Measurements from ENCODE around the gene ZNF280A. TPM values are rescaled to one million over a fixed set of nuclear protein-coding genes. Genes with fewer than 3 reads are reported as not detected.

ZNF280A gene
- total and polyA plus RNA-seq, 9 of the 15 experiments (the other 6 are each of a cell fraction or from before 2014, with no cell fraction given): 19.0 to 40.8 (median 28.6) TPM

DNA sequence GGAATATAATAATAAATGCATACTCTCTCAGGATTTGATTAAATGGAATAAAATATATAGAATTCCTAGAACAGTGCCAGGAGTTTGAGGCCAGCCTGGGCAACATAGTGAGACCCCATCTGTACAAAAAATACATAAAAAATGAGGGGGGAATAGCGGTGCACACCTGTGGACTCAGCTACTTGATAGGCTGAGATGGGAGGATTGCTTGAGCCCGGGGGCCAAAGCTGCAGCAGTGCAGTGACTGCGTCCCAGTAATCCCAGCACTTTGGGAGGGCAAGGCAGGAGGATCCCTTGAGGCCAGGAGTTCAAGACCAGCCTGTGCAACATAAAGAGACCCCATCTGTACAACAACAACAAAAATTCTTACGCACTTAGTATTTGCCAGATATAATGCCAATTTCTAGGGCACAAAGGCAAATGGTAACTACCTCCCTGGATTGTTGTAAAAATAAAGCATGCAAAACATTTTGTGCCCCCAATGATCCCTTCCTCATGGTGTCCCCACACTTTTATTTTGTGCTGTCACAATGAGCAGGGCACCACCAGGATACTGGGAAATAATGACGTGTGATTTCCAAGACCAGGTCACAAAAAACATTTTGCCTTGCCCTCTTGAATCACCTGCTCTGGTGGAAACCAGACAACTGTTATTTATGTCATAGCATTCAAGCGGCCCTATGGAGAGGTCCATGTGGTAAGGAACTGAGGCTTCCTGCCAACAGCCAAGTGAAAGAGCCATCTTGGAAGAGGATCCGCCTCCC, 18.3 kb upstream of the ZNF280A start (continued):
- TF ChIP-seq FOXJ3 (CRISPR knock-in tag; IDR thresholded peaks at IDR 0.05) (peak; percentile 14; the same call in 1 of the 2 replicates), CHD2 (IDR thresholded peaks at IDR 0.05; ENCODE audit: low read depth, low read length) (no peak), TBL1XR1 (IDR thresholded peaks at IDR 0.05; ENCODE audit: low read length in 2 of 2) (peak in 1 of 2 experiments; percentile 65; a peak in 1 of 4 replicates), ZNF695 (CRISPR knock-in tag; IDR thresholded peaks at IDR 0.05) (0 out of 2 replicates have a peak, but pooled peaks have one; percentile 16), CBFB (CRISPR knock-in tag; IDR thresholded peaks at IDR 0.05) (0 out of 2 replicates have a peak, but pooled peaks have one; percentile 26), ZNF583 (CRISPR knock-in tag; IDR thresholded peaks at IDR 0.05) (0 out of 2 replicates have a peak, but pooled peaks have one; percentile 16), SMAD4 (CRISPR knock-in tag; conservative IDR thresholded peaks at IDR 0.05) (no peak), RBM17 (IDR thresholded peaks at IDR 0.05; ENCODE audit: borderline replicate concordance, low read depth, low read length) (no peak), ERF (CRISPR knock-in tag; IDR thresholded peaks at IDR 0.05) (0 out of 2 replicates have a peak, but pooled peaks have one; percentile 64), FOXA3 (CRISPR knock-in tag; conservative IDR thresholded peaks at IDR 0.05 in 1 of 2, IDR thresholded peaks at IDR 0.05 in 1 of 2) (peak in 1 of 2 experiments; percentile 27; a peak in 1 of 4 replicates), SETDB1 (IDR thresholded peaks at IDR 0.05; ENCODE audit: low read length) (peak; percentile 48), SRF (CRISPR knock-in tag; IDR thresholded peaks at IDR 0.05) (no peak), CBX2 (IDR thresholded peaks at IDR 0.05; ENCODE audit: insufficient read depth, low read length, poor library complexity, severe bottlenecking) (no peak), TFAM (CRISPR knock-in tag; conservative IDR thresholded peaks at IDR 0.05) (no peak), E2F3 (CRISPR knock-in tag; IDR thresholded peaks at IDR 0.05) (0 out of 2 replicates have a peak, but pooled peaks have one; percentile 52), BDP1 (IDR thresholded peaks at IDR 0.05; ENCODE audit: insufficient read depth, insufficient read length) (no peak)
- TF ChIP-seq, protein P1, sequence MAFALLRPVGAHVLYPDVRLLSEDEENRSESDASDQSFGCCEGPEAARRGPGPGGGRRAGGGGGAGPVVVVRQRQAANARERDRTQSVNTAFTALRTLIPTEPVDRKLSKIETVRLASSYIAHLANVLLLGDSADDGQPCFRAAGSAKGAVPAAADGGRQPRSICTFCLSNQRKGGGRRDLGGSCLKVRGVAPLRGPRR (CRISPR knock-in tag; IDR thresholded peaks at IDR 0.05): 0 out of 2 replicates have a peak, but pooled peaks have one; percentile 33
- TF ChIP-seq, protein P2, sequence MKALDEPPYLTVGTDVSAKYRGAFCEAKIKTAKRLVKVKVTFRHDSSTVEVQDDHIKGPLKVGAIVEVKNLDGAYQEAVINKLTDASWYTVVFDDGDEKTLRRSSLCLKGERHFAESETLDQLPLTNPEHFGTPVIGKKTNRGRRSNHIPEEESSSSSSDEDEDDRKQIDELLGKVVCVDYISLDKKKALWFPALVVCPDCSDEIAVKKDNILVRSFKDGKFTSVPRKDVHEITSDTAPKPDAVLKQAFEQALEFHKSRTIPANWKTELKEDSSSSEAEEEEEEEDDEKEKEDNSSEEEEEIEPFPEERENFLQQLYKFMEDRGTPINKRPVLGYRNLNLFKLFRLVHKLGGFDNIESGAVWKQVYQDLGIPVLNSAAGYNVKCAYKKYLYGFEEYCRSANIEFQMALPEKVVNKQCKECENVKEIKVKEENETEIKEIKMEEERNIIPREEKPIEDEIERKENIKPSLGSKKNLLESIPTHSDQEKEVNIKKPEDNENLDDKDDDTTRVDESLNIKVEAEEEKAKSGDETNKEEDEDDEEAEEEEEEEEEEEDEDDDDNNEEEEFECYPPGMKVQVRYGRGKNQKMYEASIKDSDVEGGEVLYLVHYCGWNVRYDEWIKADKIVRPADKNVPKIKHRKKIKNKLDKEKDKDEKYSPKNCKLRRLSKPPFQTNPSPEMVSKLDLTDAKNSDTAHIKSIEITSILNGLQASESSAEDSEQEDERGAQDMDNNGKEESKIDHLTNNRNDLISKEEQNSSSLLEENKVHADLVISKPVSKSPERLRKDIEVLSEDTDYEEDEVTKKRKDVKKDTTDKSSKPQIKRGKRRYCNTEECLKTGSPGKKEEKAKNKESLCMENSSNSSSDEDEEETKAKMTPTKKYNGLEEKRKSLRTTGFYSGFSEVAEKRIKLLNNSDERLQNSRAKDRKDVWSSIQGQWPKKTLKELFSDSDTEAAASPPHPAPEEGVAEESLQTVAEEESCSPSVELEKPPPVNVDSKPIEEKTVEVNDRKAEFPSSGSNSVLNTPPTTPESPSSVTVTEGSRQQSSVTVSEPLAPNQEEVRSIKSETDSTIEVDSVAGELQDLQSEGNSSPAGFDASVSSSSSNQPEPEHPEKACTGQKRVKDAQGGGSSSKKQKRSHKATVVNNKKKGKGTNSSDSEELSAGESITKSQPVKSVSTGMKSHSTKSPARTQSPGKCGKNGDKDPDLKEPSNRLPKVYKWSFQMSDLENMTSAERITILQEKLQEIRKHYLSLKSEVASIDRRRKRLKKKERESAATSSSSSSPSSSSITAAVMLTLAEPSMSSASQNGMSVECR (CRISPR knock-in tag; IDR thresholded peaks at IDR 0.05): peak; percentile 44; the same call in 1 of the 2 replicates
- TF ChIP-seq, protein P3, sequence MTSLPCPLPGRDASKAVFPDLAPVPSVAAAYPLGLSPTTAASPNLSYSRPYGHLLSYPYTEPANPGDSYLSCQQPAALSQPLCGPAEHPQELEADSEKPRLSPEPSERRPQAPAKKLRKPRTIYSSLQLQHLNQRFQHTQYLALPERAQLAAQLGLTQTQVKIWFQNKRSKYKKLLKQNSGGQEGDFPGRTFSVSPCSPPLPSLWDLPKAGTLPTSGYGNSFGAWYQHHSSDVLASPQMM (CRISPR knock-in tag; IDR thresholded peaks at IDR 0.05): no peak
- TF ChIP-seq, protein P4, sequence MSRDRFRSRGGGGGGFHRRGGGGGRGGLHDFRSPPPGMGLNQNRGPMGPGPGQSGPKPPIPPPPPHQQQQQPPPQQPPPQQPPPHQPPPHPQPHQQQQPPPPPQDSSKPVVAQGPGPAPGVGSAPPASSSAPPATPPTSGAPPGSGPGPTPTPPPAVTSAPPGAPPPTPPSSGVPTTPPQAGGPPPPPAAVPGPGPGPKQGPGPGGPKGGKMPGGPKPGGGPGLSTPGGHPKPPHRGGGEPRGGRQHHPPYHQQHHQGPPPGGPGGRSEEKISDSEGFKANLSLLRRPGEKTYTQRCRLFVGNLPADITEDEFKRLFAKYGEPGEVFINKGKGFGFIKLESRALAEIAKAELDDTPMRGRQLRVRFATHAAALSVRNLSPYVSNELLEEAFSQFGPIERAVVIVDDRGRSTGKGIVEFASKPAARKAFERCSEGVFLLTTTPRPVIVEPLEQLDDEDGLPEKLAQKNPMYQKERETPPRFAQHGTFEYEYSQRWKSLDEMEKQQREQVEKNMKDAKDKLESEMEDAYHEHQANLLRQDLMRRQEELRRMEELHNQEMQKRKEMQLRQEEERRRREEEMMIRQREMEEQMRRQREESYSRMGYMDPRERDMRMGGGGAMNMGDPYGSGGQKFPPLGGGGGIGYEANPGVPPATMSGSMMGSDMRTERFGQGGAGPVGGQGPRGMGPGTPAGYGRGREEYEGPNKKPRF (IDR thresholded peaks at IDR 0.05; ENCODE audit: low read depth, low read length): no peak

Data from K562 (cell line).